ENCODE measurements around the gene DDA1.

DNA sequence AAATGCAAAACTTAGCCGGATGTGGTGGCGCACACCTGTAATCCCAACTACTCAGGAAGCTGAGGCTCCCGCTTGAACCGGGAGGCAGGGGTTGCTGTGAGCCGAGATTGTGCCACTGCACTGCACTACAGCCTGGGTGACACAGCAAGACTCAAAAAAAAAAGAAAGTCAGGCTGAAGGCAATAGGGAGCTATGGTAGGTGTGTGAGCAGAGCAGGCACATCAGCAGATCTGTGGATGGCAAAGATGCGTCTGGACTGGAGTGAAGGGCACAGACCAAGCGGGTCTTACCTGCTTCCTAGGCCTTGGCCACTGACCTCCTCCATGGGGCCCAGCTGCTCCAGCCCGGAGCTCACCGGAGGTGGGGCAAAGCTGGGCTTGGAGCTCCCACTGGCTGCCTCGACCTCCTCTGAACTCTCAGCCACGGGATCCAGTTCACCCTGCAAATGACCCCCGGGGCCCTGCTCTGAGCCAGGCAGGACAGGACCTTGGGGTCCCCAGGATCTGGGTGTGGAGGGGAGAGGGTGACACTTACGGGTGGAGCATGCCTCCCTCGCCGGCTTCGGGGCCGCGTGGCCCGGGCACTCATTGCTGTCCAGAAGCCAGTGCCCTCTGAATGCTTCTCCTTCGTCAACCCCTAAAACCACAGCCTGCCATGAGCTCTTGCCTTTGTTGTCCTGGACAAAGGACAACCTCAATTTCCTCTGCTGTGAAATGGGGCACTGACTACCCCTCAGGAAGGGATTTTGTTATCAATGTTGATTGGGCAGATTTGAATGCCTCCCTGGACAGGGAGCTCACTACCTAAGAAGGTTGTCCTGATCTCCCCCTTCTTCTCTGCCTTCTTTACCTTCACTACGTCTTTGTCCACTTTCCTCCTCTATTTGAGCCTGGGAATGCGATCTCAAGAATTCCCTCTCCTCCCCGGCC is 45.4 kb upstream of the DDA1 start:
- no peak for TF ChIP-seq JUN (IDR thresholded peaks at IDR 0.05)
- TF ChIP-seq POLR2A (IDR thresholded peaks at IDR 0.05; ENCODE audit: low read length) = no peak

Measured in A549 (cell line).